Calu3 (cell line): Measurements from ENCODE around the gene TRIM17. TPM values are rescaled to one million over a fixed set of nuclear protein-coding genes. Genes with fewer than 3 reads are reported as not detected.

ENCODE experiments used
- BruUV-seq: library from RNA; stranded (reverse); fragments of 400-500 nt; replicated peaks from 2 replicates; lab custom pipeline; 2021; lab: Mats Ljungman, UMichigan
- CTCF ChIA-PET: fragments of 300-600 bp; sonication (Branson Sonifier 250); formaldehyde crosslinking; loops from one replicate; lab custom pipeline; 2022; ENCODE audit warnings: antibody characterized with exemption; lab: Charles Lee
- DNase-seq: peaks from one replicate; pipeline ENCODE4 v3.0.0; 2022
- H3K27ac Mint-ChIP-seq: one replicate; pipeline ENCODE4 v1.8.0; 2022; ENCODE audit warnings: mixed read lengths; ENCODE audit not compliant: unreplicated experiment
- H3K27me3 Mint-ChIP-seq: one replicate; pipeline ENCODE4 v1.8.0; 2022; ENCODE audit warnings: mixed read lengths; ENCODE audit not compliant: unreplicated experiment
- H3K36me3 Mint-ChIP-seq: one replicate; pipeline ENCODE4 v1.8.0; 2022; ENCODE audit warnings: mild to moderate bottlenecking, moderate library complexity, mixed read lengths; ENCODE audit not compliant: insufficient read depth, unreplicated experiment
- H3K4me1 Mint-ChIP-seq: one replicate; pipeline ENCODE4 v1.8.0; 2022; ENCODE audit warnings: mild to moderate bottlenecking, low read depth, mixed read lengths; ENCODE audit not compliant: unreplicated experiment
- H3K4me3 Mint-ChIP-seq: one replicate; pipeline ENCODE4 v1.8.0; 2022; ENCODE audit warnings: mild to moderate bottlenecking, low read depth, moderate library complexity, mixed read lengths; ENCODE audit not compliant: unreplicated experiment
- H3K9me3 Mint-ChIP-seq: one replicate; pipeline ENCODE4 v1.8.0; 2022; ENCODE audit warnings: low read depth, mixed read lengths; ENCODE audit not compliant: unreplicated experiment
- intact Hi-C: fragments of 100-400 bp; cut with micrococcal nuclease; formaldehyde crosslinking; loops from one replicate; pipeline ENCODE4 v1.10.0; 2022; ENCODE audit not compliant: unreplicated experiment
- total RNA-seq: library from RNA; stranded (reverse); gene quantifications from 2 replicates; pipeline ENCODE4 v1.2.3, GENCODE V29; 2022
- TF ChIP-seq, protein P1 (sequence below): fragments of 200-600 bp; IDR thresholded peaks from one replicate; pipeline ENCODE4 v1.8.0; 2022; ENCODE audit warnings: antibody characterized with exemption; ENCODE audit not compliant: unreplicated experiment

The TRIM17 gene
- total RNA-seq, 1 experiment from 2014 or later: 3.8 TPM

- no peaks in the 10 kb centered on the region for H3K9me3 Mint-ChIP-seq
- TF ChIP-seq, protein P1, sequence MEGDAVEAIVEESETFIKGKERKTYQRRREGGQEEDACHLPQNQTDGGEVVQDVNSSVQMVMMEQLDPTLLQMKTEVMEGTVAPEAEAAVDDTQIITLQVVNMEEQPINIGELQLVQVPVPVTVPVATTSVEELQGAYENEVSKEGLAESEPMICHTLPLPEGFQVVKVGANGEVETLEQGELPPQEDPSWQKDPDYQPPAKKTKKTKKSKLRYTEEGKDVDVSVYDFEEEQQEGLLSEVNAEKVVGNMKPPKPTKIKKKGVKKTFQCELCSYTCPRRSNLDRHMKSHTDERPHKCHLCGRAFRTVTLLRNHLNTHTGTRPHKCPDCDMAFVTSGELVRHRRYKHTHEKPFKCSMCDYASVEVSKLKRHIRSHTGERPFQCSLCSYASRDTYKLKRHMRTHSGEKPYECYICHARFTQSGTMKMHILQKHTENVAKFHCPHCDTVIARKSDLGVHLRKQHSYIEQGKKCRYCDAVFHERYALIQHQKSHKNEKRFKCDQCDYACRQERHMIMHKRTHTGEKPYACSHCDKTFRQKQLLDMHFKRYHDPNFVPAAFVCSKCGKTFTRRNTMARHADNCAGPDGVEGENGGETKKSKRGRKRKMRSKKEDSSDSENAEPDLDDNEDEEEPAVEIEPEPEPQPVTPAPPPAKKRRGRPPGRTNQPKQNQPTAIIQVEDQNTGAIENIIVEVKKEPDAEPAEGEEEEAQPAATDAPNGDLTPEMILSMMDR: no peak
- H3K36me3 Mint-ChIP-seq: peaks cover 79% of the 10 kb centered on the region
- peak overlapping the region; percentile 55 for H3K27ac Mint-ChIP-seq
- H3K27me3 Mint-ChIP-seq: no peaks in the 10 kb centered on the region
- H3K4me3 Mint-ChIP-seq: no peak overlapping the region
- no peak for DNase-seq
- intact Hi-C loops: no loop called here
- CTCF ChIA-PET: no interaction called here
- peaks cover 40% of the 10 kb centered on the region for H3K4me1 Mint-ChIP-seq
- BruUV-seq: no TSS peak
These were observed 15.8 kb downstream of the TRIM17 start for GRCh38 chr1:228400692-228401454.

DNA sequence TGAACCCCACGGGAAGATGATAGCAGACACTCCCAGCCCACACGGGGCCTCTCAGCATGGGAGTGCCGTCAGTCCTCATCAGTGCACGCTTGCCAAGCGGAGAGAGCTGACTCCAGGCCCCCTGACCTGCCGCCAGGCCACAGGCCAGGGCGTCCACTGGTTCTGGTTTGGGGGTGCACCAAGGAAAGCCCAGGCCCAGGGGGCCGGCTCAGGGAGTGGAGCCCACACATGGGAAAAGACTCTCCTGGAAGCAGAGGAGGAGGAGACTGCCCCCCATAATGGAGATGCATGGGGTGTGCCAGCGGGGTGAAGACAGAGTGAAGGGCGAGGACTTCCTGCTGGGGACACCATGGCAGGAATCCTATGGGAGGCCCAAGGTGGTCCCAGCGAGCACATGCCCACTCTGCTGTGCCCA is 16.4 kb downstream of the TRIM17 start:
- Mint-ChIP-seq H3K27me3 (no peaks in the 10 kb centered on the region), H3K4me1 (peaks cover 40% of the 10 kb centered on the region), H3K4me3 (no peak overlapping the region), H3K9me3 (no peaks in the 10 kb centered on the region), H3K36me3 (peaks cover 79% of the 10 kb centered on the region), H3K27ac (no peak overlapping the region)
- DNase-seq: no peak
- CTCF ChIA-PET: no interaction called here
- no TSS peak for BruUV-seq
- intact Hi-C loops: no loop called here
- TF ChIP-seq, protein P1: no peak

GRCh38 chr1:228399531-228400236 is 17.0 kb downstream of the TRIM17 start:
- no peak for DNase-seq
- H3K27me3 Mint-ChIP-seq: no peaks in the 10 kb centered on the region
- H3K4me3 Mint-ChIP-seq: no peak overlapping the region
- TF ChIP-seq, protein P1: no peak
- peak overlapping the region; percentile 66 for H3K27ac Mint-ChIP-seq
- no TSS peak for BruUV-seq
- CTCF ChIA-PET: no interaction called here
- peaks cover 36% of the 10 kb centered on the region for H3K4me1 Mint-ChIP-seq
- H3K9me3 Mint-ChIP-seq: no peaks in the 10 kb centered on the region
- intact Hi-C loops: loop anchor here (10.0 kb wide), 1 partner anchor 265 kb away; no protein-coding TSS in a partner anchor
- peaks cover 79% of the 10 kb centered on the region for H3K36me3 Mint-ChIP-seq

DNA sequence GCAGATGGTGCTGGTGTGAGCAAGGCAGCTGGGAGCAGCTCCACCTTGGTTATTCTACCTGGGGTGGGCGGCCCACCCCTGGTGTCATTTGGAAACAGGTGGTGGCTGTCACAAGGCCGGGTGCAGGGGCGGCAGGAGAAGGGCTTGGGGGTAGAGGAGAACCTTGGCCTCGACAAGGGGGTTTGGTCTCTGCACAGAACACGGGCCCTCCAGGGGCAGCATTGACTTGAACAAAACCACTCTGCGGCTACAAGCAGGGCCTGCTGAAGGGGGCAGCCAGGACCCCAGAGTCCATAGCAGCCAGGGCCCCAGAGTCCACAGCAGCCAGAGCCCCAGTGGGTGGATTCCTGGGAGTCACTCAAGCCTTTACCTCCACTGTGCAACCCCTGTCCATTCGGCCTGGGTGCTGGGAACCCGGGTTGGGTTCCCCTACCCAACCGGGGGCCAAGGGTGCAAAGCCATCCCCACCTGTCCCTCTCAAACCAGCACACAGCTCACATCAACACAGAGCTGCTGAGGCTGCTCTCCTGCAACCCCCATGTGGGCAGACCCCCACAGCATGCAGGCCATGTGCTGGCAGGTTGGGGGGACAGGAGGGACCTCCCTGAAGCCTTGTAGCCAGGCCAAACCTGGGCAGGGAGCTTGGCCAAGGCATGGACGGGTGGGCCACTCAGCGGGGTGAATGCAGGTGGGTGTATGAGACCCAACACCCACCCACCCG is 17.8 kb downstream of the TRIM17 start:
- CTCF ChIA-PET: no interaction called here
- peaks cover 76% of the 10 kb centered on the region for H3K36me3 Mint-ChIP-seq
- DNase-seq: no peak
- H3K27me3 Mint-ChIP-seq: no peaks in the 10 kb centered on the region
- peak overlapping the region; percentile 66 for H3K27ac Mint-ChIP-seq
- no peak overlapping the region for H3K4me3 Mint-ChIP-seq
- peaks cover 34% of the 10 kb centered on the region for H3K4me1 Mint-ChIP-seq
- no peaks in the 10 kb centered on the region for H3K9me3 Mint-ChIP-seq
- TF ChIP-seq, protein P1: no peak
- intact Hi-C loops: loop anchor here (10.0 kb wide), 1 partner anchor 264 kb away; no protein-coding TSS in a partner anchor
- BruUV-seq: no TSS peak
